ENCODE results near the gene RNF13.
A peak's percentile ranks its signal among the peaks of the same experiment; 100 is the strongest.
"Not testable (repeated sequence)": the region's sequence is repeated elsewhere in the genome, so short reads cannot be mapped to it uniquely, and the experiment has no call there.

RNF13 gene

DNA sequence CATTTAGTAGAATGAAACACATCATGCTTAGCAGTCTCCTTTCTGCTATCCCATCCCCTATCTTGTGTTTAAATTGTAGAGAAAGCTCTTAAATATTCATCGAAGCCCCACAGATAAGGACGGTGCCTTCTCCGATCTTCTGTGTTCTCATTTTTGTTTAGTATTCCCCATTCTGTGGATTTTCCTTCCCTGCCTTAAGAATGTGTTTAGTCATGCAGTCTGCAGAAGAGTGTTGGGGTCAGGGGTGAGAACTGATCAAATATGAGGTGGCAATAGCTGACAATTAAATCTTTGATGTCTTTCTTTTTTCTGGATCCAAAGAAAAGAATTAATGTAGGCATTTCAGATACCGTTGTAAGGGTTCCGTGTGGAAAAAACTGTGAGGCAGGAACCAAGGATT lies 11.4 kb upstream of the RNF13 start:
- no peak for DNase-seq

DNA sequence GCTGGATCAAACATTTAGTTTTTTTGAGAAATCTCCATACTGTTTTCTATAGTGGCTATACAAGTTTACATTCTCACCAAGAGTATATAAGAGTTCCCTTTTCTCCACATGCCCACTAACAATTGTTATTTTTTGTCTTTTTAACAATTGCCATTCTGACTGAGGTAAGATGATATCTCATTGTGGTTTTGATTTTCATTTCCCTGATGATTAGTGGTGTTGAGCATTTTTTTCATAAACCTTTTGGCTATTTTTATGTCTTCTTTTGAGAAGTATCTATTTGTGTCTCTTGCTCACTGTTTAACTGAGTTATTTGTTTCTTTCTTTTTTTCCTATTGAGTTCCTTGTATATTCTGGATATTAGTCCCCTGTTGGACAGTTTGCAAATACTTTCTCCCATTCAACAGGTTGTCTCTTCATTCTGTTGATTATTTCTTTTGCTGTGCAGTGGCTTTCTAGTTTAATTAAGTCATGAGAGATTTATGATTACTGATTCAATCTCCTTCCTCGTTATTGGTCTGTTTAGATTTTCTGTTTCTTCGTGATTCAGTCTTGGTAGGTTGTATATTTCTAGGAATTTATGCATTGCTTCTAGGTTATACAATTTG lies 6.7 kb upstream of the RNF13 start:
- no peak for DNase-seq

DNA sequence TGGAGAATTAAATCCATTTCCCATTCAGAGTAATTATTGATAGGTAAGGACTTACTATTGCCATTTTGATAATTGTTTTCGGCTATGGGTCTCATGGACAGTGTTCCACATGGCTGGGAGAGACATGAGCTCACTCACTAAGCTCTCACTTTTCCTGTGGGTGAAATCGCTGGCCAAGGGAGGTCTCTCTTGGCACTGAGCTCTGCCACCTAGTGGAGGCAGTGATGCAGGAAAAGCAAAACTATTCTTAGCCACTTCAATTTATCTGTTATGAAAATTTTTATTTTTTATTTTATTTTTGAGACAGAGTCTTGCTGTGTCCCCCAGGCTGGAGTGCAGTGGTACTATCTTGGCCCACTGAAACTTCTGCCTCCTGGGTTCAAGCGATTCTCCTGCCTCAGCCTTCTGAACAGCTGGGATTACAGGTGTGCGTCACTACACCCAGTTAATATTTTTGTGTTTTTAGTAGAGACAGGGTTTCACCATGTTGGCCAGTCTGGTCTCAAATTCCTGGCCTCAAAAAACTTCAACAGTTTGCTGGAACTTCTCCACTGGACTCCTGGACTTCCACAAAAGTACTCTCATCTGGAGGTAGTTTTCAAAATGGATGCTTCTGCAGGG lies 4.7 kb upstream of the RNF13 start:
- peak; percentile 76 to 77 for DNase-seq

DNA sequence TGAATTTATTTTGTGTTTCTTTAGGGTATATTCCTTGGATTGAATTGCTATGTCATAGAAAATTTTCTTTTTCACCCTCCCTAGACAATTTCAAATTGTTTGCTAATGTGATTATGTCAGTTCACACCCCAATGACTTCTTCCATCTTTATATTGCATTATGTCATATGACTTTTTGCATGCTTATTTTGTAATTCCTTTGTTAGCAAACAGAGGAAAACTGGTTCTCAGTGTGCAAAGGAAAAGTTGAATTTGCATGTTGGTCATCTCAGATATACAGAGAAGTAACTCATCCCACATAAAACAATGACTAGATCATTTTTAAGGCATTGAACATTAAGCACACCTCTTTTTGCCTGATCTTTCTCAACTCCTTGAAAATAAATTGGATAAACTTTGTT lies 3.3 kb upstream of the RNF13 start:
- peak; percentile 24 to 27 for DNase-seq

DNA sequence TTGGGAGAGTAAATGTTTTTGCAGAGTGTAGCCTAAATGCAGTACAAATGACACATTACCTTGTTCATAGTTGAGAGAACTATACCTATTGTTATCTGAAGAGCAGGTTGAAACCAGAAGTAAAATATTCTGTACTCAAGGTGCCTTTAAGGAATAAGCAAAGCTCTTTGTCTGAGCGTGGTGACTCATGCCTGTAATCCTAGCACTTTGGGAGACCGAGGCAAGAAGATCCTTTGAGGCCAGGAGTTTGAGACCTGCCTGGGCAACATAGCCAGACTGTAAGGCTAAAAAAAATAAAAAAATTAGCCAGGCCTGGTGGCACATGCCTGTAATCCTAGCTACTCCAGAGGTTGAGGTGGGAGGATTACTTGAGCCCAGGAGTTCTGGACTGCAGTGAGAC lies 2.2 kb upstream of the RNF13 start:
- DNase-seq: no peak

DNA sequence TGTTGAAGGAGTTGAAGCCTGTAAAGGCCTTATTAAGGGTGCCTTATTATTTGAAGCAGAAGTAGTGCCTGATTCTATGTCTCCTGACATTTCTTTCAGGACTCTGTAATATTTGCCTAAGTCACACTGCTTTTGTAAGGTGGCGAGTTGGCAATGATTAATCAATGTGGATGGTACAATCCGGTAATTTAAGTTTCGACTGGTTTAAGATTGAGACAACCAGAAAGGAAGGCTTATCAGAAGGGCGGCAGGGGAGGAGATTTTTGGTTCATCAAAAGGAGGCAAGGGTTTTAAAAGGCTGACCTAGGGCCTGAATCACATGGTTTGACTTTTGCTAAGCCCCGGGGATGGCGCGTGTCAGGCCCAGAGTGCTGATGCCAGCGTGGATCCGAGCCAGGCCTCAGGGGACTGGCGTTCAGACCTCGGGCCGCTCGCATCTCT lies 830 bp upstream of the RNF13 start:
- DNase-seq: no peak

DNA sequence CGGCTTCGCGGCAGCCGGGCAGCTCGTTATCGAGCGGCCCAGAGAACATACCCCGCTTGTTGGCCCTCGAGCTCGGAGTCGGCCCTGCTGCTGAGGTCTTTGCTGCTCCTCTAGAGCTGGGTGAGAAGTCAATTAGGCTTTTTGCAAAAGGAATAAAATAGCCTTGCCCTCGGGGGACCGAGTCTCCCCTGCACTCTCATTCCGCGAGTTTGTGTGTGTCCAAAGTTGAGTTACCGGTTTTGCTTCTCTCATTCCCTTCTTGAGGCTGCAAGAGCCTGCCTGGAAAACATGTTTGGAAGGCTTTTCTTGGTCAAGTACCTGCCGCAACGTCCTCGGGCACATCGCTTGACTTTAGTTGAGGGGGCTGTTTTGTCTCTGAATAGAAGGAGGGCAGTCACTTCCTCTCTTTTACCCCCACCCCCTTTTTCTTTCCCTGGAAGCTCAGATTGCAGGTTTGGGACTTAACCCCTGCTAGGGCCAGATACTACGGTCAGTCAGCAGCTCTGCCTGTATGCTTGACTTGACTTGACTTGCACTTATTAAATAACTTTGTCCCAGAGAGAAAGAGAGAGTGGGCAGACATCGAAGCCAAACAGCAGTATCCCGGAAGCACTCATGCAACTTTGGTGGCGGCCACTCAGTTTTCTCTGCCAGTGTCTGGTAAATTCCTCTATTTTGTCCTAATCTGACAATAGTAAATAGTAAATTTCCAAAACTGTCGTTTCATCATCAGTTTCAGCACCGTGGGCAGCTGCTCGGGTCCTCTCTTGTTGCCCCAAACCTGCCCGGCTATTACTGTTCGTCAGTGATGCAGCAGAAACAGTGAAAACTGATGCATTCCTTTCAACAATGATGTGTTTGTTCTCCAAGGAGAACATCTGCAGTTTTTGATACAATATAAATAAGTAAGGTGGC lies 609 bp downstream of the RNF13 start:
- peak; percentile 55 to 65 for DNase-seq

DNA sequence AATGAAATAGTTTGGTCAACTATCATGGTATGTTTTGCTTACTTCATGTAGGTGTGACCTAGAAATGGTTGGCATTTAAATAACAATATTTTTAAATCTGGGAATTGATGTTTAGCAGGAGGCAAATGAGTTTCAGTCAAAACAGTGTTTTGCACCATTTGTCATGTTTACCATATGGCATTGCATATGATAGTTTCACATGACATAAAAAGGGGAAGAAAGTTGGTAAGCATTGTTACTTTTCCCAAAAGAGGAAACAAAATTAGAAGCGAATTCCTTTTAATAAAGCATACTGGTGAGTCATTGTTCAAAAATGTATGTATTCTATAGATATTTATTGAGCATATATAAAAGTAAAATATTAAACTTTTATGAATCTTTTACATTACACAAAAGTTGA lies 2.3 kb downstream of the RNF13 start:
- peak; percentile 54 to 80 for DNase-seq

DNA sequence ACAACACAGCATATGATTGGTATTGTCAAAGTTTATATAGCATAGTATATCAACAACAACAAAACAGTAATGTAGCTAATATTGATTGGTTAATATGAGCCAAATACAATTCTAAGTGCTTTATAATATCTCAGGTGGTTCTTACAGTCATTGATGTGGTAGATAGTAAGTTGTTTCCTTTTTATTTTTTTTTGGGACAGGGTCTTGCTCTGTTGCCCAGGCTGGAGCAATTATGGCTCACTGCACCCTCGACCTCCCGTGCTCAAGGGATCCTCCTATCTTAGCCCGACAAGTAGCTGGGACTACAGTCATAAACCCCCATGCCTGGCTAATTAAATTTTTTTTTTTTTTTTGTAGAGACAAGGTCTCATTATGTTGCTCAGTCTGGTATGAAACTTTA lies 2.7 kb downstream of the RNF13 start:
- DNase-seq: no peak

DNA sequence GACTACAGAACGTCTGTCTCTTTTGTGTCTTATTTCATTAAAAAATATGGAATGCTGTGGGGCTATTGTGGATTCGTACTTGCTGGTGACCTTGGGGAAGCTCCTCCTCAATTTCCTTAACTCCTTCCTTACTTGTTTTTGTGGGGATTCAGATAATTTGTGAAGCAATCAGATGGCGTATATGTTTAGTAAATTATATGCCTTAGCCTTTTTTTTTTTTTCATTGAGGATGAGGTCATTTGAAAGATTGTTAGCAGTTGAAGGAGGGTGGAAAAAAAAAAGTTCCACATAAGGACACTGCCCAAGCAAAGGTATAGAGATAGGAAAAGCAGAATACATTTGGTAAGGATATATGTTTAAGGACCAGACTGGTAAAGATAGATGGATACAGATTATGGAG lies 3.3 kb downstream of the RNF13 start:
- no peak for DNase-seq

DNA sequence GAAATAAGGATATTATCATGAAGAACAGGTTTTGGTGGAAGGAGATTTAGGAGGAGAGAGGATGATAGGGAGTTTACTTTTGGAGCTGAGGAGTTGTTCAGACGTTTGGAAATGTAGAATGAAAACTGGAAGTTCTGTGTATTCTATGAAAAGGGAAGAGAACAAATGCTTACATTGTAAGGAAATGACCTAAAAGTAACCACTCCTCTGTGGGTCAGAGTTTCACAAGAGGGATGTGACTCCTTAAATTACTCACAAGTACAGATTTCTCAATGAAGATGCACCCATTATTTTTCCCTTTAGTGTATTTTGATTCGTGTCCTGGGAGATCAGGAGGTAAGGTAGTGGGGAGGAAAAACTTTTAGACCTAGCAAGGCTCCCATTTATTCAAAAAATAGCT lies 4.0 kb downstream of the RNF13 start:
- DNase-seq: peak; percentile 89 to 96

DNA sequence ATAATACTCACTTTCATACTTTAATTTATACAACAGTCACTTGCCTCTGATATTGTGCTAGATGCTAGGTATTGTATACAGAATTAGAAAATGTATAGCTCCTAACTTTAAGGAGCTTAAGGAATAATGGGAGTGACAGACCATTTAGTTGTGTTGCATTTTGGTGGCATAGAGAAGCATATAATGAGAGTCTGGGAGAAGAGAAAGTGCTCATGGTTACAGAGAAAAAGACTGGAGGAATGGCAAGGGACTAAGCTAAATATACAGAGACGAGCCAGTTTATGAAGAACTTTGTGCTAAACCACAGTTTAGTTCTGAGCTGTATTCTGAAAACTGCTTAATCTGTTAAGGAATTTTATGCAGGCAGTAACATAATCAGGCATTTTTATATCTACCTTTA lies 6.4 kb downstream of the RNF13 start:
- DNase-seq: no peak

DNA sequence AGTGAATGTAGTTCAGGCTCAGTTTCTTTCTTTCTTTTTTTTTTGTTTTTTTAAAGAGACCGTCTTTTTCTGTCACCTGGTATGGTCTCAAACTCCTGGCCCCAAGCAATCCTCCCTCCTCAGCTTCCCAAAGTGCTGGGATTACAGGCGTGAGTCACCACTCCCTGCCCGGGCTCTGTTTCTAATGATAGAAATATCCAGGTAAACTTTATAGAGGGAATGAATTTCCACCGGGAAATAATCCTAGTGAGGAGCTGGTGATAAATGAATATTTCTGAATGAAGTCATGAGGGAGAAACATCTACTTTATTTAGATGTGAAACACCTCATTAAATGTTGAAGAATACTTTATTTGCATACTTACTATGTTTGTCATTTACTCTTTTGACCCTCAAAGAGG lies 7.2 kb downstream of the RNF13 start:
- no peak for DNase-seq

DNA sequence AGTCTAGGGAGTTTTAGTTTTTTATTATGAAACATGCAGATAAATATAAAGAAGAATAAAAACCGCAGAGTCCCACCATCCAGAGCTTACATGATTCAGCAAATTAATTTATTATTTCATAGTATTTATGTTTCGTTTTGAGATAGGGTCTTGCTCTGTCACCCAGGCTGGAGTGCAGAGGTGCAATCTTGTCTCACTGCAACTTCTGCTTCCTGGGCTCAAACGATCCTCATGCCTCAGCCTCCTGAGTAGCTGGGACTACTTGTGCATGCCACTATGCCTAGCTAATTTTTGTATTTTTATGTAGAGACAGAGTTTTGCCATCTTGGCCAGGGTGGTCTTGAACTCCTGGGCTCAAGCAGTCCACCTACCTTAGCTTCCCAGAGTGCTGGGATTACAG lies 13.6 kb downstream of the RNF13 start:
- DNase-seq: no peak

DNA sequence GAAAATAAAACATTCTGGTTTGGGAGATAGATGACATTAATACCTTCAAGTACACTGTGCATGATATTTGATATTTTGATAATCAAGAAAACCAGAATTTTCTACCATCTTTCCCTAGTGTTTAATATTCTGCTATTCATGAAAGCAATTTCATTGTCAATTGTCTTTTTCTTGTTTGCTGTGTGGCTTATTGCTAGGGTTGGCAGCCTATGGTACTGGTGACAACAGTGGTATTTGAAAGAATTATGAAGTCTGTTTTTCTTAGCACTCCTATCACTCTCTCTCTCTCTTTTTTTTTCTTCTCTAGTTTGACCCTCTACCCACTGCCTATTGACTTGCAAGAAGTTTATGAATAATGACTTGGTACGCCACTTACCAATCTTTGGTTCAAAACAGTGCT lies 15.4 kb downstream of the RNF13 start:
- no peak for DNase-seq

DNA sequence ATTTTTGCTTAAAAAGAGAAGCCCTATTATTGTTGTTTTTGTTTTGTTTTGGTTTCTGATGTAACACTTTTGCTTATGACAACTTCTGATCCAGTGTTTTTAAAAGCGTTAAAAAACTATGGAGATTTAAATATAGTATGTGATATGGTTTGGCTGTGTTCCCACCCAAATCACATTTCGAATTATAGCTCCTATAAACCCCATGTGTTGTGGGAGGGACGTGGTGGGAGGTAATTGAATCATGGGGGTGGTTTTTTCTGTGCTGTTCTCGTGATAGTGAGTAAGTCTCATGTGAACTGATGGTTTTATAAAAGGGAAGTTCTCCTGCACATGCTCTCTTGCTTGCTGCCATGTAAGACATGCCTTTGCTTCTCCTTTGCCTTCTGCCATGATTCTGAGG lies 16.6 kb downstream of the RNF13 start:
- DNase-seq: not testable (repeated sequence)

DNA sequence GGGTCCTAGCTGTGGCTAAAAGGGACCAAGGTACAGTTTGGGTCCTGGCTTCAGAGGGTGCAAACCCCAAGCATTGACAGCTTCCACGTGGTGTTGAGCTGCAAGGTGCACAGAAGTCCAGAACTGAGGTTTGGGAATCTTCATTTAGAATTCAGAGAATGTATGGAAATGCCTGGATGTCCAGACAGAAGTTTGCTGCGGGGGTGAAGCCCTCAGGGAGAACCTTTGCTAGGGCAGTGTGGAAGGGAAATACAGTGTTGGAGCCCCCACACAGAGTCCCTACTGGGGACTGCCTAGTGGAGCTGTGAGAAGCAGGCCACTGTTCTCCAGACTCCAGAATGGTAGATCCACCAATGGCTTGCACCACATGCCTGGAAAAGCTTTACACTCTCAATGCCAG lies 17.9 kb downstream of the RNF13 start:
- no peak for DNase-seq

DNA sequence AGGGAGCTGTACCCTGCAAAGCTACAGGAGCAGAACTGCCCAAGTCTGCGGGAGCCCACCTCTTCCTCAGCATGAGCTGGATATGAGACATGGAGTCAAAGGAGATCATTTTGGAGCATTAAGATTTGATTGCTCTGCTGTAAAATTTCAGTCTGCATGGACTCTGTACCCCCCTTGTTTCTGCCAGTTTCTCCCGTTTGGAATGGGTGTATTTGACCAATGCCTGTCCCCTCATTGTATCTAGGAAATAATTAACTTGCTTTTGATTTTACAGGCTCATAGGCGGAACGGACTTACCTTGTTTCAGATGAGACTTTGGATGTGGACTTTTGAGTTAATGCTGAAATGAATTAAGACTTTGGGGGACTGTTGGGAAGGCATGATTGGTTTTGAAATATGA lies 18.3 kb downstream of the RNF13 start:
- DNase-seq: no peak

DNA sequence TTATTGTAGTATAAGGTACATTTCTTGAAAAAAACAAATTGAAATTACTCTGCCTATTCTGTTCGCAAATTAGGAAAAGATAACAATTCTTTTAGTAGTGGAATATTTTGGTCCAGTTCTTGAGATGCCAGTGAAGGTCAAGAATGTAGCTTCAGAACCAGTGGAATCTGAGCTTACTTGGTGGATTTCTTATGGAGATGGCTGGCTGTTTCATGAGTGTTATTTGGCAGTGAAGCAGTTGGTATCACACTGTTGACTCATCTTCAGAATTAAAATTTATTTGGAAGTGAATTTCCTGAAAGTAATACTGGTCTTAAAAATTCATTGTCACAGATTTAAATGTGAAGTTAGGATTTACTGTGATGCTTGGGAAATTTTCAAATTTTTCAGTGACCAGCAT lies 19.1 kb downstream of the RNF13 start:
- DNase-seq: no peak

DNA sequence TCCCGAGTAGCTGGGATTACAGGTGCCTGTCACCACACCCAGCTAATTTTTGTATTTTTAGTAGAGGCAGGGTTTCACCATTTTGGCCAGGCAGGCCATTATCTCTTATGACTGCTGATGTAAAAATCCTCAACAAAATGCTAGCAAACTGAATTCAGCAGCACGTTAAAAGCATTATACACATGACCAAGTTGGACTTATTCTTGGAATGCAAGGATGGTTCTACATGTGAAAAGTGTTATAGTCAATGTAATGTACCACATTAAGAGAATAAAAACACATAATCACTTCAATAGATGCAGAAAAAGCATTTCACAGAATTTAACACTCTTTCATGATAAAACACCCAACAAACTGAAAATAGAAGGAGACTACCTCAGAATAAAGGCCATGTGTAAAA lies 20.2 kb downstream of the RNF13 start:
- no peak for DNase-seq

DNA sequence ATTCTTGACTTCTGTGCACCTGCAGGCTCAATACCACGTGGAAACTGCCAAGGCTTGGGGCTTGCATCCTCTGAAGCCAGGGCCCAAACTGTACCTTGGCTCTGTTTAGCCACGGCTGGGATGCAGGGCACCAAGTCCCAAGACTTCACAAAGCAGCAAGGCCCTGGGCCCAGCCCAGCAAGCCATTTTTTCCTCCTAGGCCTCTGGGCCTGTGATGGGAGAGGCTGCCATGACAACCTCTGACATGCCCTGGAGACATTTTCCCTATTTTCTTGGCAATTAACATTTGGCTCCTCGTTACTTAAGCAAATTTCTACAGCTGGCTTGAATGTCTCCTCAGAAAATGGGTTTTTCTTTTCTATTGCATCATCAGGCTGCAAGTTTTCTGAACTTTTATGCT lies 25.5 kb downstream of the RNF13 start:
- DNase-seq: not testable (repeated sequence)

DNA sequence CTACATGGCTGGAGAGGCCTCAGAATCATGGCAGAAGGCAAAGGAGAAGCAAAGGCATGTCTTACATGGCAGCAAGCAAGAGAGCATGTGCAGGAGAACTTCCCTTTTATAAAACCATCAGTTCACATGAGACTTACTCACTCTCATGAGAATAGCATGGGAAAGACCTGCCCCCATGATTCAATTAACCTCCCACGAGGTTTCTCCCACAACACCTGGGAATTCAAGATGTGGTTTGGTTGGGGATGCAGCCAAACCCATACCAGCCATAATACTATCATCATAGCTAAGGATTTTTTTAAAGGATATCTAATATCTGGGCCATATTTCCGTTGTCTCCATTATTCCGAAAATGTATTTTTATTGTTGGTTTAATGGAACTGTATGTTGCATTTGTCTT lies 26.5 kb downstream of the RNF13 start:
- not testable (repeated sequence) for DNase-seq

DNA sequence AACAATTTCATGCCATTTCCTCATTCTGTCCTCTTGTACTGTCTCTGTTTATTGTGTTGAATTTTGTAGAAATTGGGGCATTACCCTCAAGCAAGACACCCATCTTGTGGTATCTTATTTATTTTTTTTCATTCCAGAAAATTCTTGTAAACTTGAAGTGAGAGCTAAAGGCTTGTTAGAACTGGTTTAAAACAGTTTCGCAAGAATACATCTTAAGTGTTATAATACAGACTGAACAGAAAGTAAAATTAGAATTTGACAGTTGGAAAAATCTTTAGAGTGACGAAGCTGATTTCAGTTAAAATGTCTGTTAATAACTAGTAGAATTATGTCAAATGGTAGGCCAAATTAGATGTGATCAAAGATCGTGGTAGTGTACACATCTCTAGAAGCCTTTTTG lies 26.9 kb downstream of the RNF13 start:
- DNase-seq: no peak

DNA sequence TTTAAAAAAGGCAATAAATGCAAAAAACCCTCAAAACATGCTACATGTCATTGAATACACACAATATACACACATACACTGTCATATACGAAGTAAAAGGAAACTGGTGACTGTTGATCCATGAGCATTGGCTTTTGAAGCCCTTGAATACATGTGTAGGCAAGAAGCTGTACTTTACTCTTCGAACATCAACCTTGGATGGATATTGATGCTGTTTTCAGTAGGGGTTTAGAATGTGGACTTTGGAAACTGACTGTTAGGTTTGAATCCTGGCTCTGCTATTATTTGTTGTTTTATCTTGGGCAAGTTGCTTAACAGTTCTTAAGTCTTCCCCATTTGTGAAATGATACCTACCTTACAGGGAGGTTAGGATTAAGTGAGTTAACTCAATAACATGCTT lies 30.5 kb downstream of the RNF13 start:
- DNase-seq: no peak
